GM23248 (cell line): ENCODE data around the gene ARNT2.

ENCODE experiments used
- EZH2 ChIP-seq: fragments of 200-600 bp; sonication (generic); IDR thresholded peaks from 2 replicates; pipeline ENCODE4 v1.6.1; 2018; ENCODE audit warnings: antibody characterized with exemption, mild to moderate bottlenecking; ENCODE audit not compliant: insufficient read depth, poor library complexity, severe bottlenecking
- EZH2phosphoT487 ChIP-seq: fragments of 200-600 bp; sonication (generic); IDR thresholded peaks from 2 replicates; pipeline ENCODE4 v1.6.1; 2018; ENCODE audit warnings: antibody characterized with exemption, moderate library complexity, mild to moderate bottlenecking, low read depth; ENCODE audit not compliant: insufficient read depth

DNA sequence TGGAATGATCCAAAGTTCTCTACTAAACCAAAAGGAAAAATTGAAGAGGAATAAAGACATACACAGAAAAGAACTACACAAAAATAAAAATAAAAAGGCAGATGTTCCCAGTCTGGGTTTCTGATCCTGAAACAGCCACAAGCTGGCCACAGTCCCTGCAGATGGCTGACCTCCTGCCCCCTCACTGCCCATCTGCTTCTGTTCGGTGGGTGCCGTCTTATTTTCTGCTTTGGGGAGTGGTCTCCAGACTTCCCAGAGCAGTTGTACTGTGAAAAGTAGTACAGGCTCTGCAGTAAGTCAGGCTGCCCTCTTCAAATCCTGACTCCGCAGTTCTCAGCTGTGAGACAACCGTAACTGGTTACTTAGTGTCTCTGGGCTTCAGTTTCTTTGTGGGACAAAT, 94.5 kb downstream of the ARNT2 start:
- TF ChIP-seq EZH2 (no peak), EZH2phosphoT487 (no peak)
